Esophagus mucosa (tissue), 1 donor: ENCODE results near the gene PSAPL1. TPM values are rescaled to one million over a fixed set of nuclear protein-coding genes. Genes with fewer than 3 reads are reported as not detected.
A peak's percentile ranks its signal among the peaks of the same experiment; 100 is the strongest.

Source experiments
- ATAC-seq: fragments of 200-7000 bp; cut with Tn5 transposase; one replicate; pipeline ENCODE4 v1.9.1; 2020
- total RNA-seq: library from RNA; stranded (reverse); gene quantifications from one replicate; pipeline ENCODE4 v1.2.4, GENCODE V29; 2023
- donor health status: DM: yes; HTN: yes; CAD: no.

PSAPL1 gene
- total RNA-seq, 1 donor from 2014 or later = not detected

GRCh38 chr4:7395645-7396044 is 39.1 kb downstream of the PSAPL1 start:
- no peak for ATAC-seq

GRCh38 chr4:7394681-7395451 is 39.9 kb downstream of the PSAPL1 start:
- ATAC-seq = peak; percentile 21

- no peak for ATAC-seq
Observed at GRCh38 chr4:7393601-7394575, 40.8 kb downstream of the PSAPL1 start.

DNA sequence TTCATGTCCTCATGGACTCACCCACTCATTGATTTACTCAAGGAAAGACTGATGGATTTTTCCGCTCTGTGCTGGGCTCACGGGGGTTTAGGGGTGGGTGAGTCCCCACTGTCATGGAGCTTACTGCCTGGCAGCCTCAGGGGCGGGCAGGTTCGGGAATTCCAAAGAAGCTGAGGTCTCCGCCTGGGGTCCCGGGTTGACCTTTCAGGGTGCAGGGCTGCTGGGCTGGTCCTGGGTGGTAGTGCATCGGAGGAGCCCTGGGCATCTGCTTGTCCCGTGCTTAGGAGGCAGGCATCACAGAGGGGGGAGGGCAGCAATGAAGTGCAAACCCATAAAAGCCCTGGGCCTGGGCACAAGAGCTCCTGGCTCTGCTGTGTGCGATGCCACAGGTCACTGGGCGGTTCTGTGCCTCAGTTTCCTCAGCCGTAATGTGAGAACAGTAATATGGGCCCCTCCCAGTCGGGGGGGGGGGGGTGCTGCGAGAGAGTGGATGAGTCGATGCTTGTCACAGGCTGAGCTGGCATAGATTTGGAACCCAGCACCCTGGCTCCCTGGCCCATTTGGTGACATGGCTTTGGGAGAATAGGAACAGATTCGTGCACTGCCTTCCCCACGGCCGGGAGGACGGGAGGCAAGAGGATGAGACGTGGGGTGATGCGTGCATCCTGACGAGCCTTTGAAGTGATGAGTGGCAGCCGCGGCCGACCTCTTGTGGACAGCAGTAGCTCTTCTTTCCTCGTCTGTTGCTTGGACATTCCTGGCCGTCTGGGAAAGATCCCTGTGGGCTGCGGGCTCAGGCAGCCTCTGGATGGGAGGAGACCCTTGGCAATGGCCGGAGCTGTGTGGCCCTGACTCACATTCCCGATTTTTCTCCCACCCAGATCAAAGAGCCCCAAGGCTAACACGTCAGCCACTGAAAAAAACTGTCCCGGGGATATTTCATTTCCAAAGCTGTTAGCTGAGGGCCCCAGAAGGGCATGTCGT is 42.0 kb downstream of the PSAPL1 start:
- ATAC-seq = no peak

- ATAC-seq = no peak
Observed at GRCh38 chr4:7391637-7392437, 42.9 kb downstream of the PSAPL1 start.

- ATAC-seq = no peak
Observed at GRCh38 chr4:7390906-7391636, 43.7 kb downstream of the PSAPL1 start.

DNA sequence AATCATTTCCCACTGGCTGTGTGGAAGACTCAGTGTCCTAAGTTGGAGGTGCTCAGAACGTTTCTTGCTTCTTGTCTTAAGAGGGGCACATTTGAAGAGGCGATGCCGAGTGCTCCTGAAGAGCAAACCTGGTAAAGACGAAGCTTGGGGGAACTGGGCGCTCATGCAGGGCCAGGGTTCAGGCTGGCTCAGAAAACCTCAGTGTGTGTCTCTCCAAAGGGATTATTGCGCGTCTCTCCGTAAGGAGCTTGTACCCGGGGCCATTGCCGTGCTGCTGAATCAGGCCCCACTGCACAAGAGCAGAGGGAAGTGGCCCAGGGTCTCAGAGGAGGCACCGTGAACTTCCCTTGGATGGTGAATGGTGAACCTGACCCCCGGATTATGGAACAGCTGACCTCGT is 44.4 kb downstream of the PSAPL1 start:
- ATAC-seq = no peak

- no peak for ATAC-seq
Observed at GRCh38 chr4:7389719-7390118, 45.0 kb downstream of the PSAPL1 start.

DNA sequence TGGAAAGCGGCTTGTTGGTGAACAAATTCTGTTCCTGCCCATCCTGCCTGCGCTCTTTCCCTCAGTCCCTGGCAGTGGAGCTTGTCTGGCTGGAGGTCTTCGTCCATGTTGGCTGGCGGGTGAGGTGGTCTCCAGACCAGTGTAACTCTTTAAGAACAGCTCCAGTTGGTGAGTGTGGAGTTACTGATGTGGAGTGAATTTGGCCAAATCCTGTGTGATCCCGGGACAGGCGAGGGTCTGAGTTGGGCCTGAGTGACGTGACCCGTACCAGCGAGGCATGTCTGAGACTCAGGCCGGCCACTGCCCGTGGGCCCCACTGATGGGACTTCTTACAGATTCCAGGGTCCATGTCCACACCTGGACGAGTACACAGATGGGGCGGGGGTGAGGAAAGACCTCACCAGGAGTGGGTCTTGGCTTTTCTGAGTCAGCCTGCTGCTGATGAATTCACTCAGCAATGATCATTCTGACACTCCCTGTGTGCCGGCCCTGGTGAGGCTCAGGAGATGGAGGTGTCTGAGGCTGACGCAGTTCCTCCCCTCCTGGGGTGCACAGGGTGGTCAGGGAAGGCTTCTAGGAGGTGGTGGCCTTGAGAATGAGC is 45.5 kb downstream of the PSAPL1 start:
- no peak for ATAC-seq

DNA sequence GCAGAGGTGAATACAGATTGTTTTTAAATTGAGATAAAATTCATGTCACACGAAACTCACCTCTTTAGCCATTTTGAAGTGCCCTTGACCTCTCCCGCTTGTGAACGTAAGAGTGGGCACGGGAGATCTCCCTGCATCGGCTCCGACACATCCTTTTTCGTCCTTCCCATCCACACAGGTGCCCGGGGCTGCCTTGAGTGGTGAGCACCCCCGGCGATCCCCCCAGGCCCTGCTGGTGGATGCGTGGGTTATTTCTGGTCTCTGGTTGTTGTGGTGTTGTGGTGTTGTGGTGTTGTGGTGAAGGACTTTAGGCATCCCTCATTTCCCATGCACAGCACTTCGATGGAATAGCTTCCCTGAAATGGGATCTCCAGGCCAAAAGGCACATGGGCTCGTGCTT is 46.1 kb downstream of the PSAPL1 start:
- ATAC-seq = no peak

DNA sequence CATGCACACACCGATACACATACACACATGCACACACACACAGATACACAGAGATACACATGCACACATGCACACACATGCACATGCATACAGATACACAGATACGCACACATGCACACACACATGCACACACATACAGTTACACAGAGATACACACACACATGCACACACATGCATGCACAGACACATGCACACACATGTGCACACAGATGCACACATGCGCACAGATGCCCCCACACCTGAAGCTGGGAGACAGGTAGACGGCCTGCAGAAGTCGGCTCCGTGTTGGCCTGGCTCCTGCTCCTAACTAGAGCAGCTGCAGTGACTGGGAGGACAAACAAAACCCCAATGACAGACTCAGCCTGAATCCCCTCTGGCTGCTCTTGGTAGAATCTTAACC is 46.8 kb downstream of the PSAPL1 start:
- ATAC-seq = no peak

DNA sequence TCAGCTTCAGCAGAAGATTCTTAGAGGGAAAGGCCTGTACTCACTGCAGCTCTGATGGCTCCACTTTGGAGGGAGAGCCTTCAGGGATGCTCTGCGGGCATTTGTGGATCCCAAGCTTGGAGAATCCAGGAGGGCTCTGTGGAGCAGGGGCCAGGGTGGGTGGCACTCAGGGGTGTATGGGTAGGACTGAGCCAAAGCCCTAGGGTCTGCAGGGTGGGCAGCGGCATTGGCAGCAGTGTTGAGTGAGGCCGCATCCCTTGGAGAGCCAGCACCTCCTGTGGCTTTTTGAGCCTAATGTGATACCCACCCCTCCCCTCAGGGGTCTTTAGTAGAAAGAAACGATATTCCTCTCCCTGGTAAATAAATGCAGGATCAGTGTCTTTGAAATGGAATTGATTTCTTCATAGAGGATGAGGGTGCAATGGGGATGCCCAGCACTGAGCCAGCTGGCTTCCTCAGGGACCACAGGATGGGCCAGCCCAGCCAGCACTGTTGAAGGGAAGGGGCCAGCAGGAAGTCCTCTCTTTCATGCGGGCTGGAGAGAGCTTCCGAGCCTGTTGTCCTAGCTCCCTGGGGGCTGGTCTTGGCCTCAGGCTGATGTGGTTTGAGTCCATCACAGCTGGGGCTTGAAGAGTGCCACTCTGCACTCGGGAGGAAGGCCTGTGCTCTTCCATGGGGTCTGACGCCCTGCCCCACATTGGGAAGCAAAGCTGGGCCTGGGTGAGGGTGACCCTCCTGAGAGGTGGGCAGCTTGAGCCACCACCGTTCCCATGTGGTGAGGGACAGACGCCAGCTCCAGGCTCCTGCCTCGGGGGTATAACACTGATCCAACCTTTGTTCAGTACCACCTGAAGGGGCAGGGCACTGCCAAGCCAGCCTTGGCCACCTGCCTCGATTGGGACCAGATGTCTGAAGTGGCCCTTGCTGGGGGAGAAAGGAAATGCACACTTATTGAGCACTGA is 49.5 kb downstream of the PSAPL1 start:
- ATAC-seq = peak; percentile 11

GRCh38 chr4:7384003-7384928 is 50.5 kb downstream of the PSAPL1 start:
- peak; percentile 7 for ATAC-seq

DNA sequence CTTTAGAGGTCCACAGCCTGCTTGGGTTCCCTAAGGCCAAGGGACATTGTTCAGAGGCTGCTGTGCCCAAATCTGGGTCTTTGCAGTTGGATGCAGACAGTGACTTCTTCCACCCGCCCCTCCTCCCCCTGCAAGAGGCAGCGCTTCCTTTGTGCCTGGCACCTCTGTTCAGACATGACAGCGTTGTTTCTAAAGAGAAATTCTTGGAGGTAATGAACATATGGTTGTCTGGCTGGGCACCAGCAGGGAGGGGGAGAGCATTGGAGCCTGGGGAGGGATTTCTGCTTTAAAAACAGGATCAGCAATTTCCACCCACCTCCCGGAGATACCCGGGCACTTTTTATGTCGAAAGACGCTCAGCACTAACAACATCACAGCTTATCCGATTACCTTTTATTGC is 51.5 kb downstream of the PSAPL1 start:
- ATAC-seq = no peak

- ATAC-seq = no peak
Observed at GRCh38 chr4:7382634-7383014, 52.1 kb downstream of the PSAPL1 start.

DNA sequence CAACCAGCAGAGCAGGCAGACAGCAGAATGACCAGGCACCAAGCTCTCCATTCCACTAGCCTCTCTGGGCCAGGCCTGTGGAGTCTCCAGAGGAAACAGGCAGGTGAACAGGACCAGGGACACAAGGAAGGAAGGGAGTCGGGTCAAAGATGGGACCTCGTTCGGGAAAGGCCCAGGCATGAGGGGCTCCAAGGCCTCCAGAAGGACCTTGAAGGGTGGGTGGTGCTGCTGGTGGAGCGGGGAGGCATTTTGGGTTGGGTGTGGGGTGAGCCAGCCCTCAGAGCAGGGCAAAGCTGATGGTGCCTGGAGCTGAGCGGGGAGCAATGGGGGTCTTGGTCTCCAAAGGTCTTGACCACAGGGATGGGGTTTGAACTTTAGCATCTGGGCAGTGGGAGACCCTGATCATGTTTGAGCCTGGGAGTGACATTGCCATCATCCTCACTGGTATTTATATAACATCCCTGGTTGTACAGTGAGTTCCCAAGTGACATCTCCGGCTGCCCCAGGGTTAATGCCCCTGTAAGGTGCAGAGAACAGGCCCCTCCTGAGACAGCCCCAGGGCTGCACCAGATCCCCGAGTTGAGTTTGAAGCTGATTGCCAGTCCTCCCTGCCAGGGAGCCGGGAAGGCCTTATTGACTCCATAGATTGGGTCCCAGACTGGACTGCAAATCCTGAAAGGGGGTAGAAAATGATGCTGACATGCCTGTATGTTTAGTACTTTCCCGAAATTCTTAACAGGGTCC is 52.7 kb downstream of the PSAPL1 start:
- peak; percentile 10 for ATAC-seq

- ATAC-seq = peak; percentile 53
Observed at GRCh38 chr4:7381221-7381889, 53.4 kb downstream of the PSAPL1 start.
